Kidney (tissue), 14 donors: ENCODE data around the gene EBI3. TPM values are rescaled to one million over a fixed set of nuclear protein-coding genes. Genes with fewer than 3 reads are reported as not detected.
A peak's percentile ranks its signal among the peaks of the same experiment; 100 is the strongest.

Experiments used
- DNase-seq, 5 donors: peaks; one replicate each; pipeline ENCODE4 v3.0.0-alpha.2; 2013 to 2020
- FAIRE-seq: peaks from 2 replicates; lab custom pipeline; 2012; peaks lifted over from hg19 to GRCh38; lab: Jason Lieb, UNC
- H3K27ac ChIP-seq, 2 donors: one replicate each; pipeline ENCODE4 v1.7.0; 2013; ENCODE audit warnings: low read depth in 2 of 2, low read length in 2 of 2, inconsistent platforms in 1 of 2
- H3K27me3 ChIP-seq: one replicate; pipeline ENCODE4 v1.7.1; 2013; ENCODE audit warnings: low read length, inconsistent platforms; ENCODE audit not compliant: control insufficient read depth, insufficient read depth
- H3K36me3 ChIP-seq, 3 donors: one replicate each; pipeline versions ENCODE4 v1.7.0 to v1.7.1; 2013; ENCODE audit warnings: low read length in 3 of 3, control low read depth in 1 of 3, inconsistent platforms in 1 of 3; ENCODE audit not compliant: insufficient read depth in 3 of 3, control insufficient read depth in 2 of 3
- H3K4me1 ChIP-seq, 3 donors: one replicate each; pipeline versions ENCODE4 v1.7.0 to v1.7.1; 2013; ENCODE audit warnings: low read length in 3 of 3, inconsistent platforms in 1 of 3, low read depth in 1 of 3; ENCODE audit not compliant: control insufficient read depth in 2 of 3, insufficient read depth in 2 of 3
- H3K4me3 ChIP-seq, 3 donors: one replicate each; pipeline versions ENCODE4 v1.7.0 to v1.8.1; 2013; ENCODE audit warnings: low read length in 3 of 3, control low read depth in 1 of 3, inconsistent platforms in 1 of 3
- H3K9ac ChIP-seq, 3 donors: one replicate each; pipeline versions ENCODE4 v1.7.0 to v1.7.1; 2013; ENCODE audit warnings: low read length in 3 of 3, control low read depth in 1 of 3, inconsistent platforms in 1 of 3
- H3K9me3 ChIP-seq, 3 donors: one replicate each; pipeline versions ENCODE4 v1.7.0 to v1.7.1; 2013; ENCODE audit warnings: low read length in 3 of 3, control low read depth in 1 of 3, inconsistent platforms in 1 of 3; ENCODE audit not compliant: control insufficient read depth in 2 of 3, insufficient read depth in 1 of 3
- CTCF ChIP-seq: IDR thresholded peaks from 3 replicates; pipeline ENCODE4 v1.5.1; 2012; ENCODE audit warnings: mild to moderate bottlenecking, moderate library complexity, borderline replicate concordance; ENCODE audit not compliant: insufficient read depth; ENCODE audit errors: extremely low read depth
- intact Hi-C: fragments of 100-400 bp; cut with DNase I; formaldehyde crosslinking; loops from one replicate; pipeline ENCODE4 v1.11.1; 2022
- polyA plus RNA-seq: library from polyadenylated mRNA; stranded (reverse); fragments of 350-450 nt; fragmentation: Illumina TruSeq; extraction: RNeasy Lipid Tissue Mini Kit (QIAGEN cat#74804); gene quantifications from one replicate; pipeline ENCODE4 v1.2.3, GENCODE V29; 2014; ENCODE audit warnings: low read depth, low replicate concordance; ENCODE audit not compliant: insufficient read depth
- total RNA-seq: library from RNA; stranded (reverse); fragmentation: NEBNext Ultra II Directional; extraction: Animal tissue kit (Norgen Biotek cat#: 25700); gene quantifications from one replicate; pipeline ENCODE4 v1.2.1, GENCODE V29; 2021
- donor health status: control.
- donor health status: control.
- donor health status: control.
- donor health status: control.
- donor health status: control.
- donor health status: DM: yes; HTN: yes; CAD: no.
- donor health status: Normal renal cell carcinoma (clear cell type).

The EBI3 gene
- total and polyA plus RNA-seq, 2 donors from 2014 or later, result 1.5 to 8.3 TPM

- DNase-seq (peak in 1 of 5 donors; percentile 59), FAIRE-seq (no peak)
- no peak for TF ChIP-seq CTCF
- no peak overlapping the region for H3K4me3 ChIP-seq
- H3K27ac ChIP-seq, result no peak overlapping the region
- intact Hi-C loops, result no loop called here
- no peaks in the 10 kb centered on the region for H3K27me3 ChIP-seq
- H3K36me3 ChIP-seq, result no peaks in the 10 kb centered on the region
- no peaks in the 10 kb centered on the region for H3K9me3 ChIP-seq
- no peaks in the 10 kb centered on the region for H3K4me1 ChIP-seq
- no peak overlapping the region for H3K9ac ChIP-seq
These were observed 47.9 kb downstream of the EBI3 start for GRCh38 chr19:4277191-4277696.

- Histone ChIP-seq H3K4me1 (no peaks in the 10 kb centered on the region), H3K9me3 (no peaks in the 10 kb centered on the region), H3K27ac (no peak overlapping the region), H3K9ac (no peak overlapping the region), H3K36me3 (no peaks in the 10 kb centered on the region), H3K27me3 (no peaks in the 10 kb centered on the region), H3K4me3 (no peak overlapping the region)
- intact Hi-C loops, result no loop called here
- no peak for TF ChIP-seq CTCF
- no peak for DNase-seq
- FAIRE-seq, result no peak
These were observed 48.7 kb downstream of the EBI3 start for GRCh38 chr19:4278010-4278409.

- intact Hi-C loops, result no loop called here
- H3K36me3 ChIP-seq, result no peaks in the 10 kb centered on the region
- H3K27me3 ChIP-seq, result no peaks in the 10 kb centered on the region
- H3K27ac ChIP-seq, result no peak within 1 kb of the TSS
- H3K4me1 ChIP-seq, result no peaks in the 10 kb centered on the region
- no peak for TF ChIP-seq CTCF
- no peak within 1 kb of the TSS for H3K9ac ChIP-seq
- DNase-seq (peak in 4 of 5 donors; percentile 63 to 79 (median 69)), FAIRE-seq (no peak)
- peak within 1 kb of the TSS in 1 of 3 donors; percentile 30 for H3K4me3 ChIP-seq
- H3K9me3 ChIP-seq, result no peaks in the 10 kb centered on the region
These were observed 49.3 kb downstream of the EBI3 start, which contains the start of gene SHD for GRCh38 chr19:4278419-4279266. TSS of gene SHD (plus strand) at chr19:4279266. CDS start at chr19:4280064, 798 bp downstream.
